Liver (tissue), 3 donors: Measurements from ENCODE around the gene UBE2L5.

Experiments used
- JUND ChIP-seq, 2 donors: IDR thresholded peaks; 2 replicates each; pipeline ENCODE4 v1.6.1; 2016; ENCODE audit warnings: antibody characterized with exemption in 2 of 2
- RAD21 ChIP-seq, 2 donors: IDR thresholded peaks; 2 replicates each; pipeline ENCODE4 v1.6.1; 2016; ENCODE audit warnings: antibody characterized with exemption in 2 of 2, mild to moderate bottlenecking in 2 of 2
- TAF1 ChIP-seq: conservative IDR thresholded peaks from 2 replicates; pipeline ENCODE4 v1.6.1; 2016; ENCODE audit warnings: antibody characterized with exemption, mild to moderate bottlenecking
- YY1 ChIP-seq: IDR thresholded peaks from 2 replicates; pipeline ENCODE4 v1.6.1; 2016; ENCODE audit warnings: antibody characterized with exemption, mild to moderate bottlenecking
- TF ChIP-seq, protein P1 (sequence below): fragments of 150-350 bp; IDR thresholded peaks from 2 replicates; pipeline ENCODE4 v1.5.1; 2017; ENCODE audit warnings: improper control_type of control experiment, low read depth, low read length; ENCODE audit not compliant: missing input control
- TF ChIP-seq, protein P2 (sequence below): IDR thresholded peaks from 2 replicates; pipeline ENCODE4 v1.6.1; 2016; ENCODE audit warnings: antibody characterized with exemption, mild to moderate bottlenecking
- donor health status: healthy.
- donor health status: healthy.

GRCh38 chr13:30473675-30474074 lies 51.4 kb downstream of the UBE2L5 start:
- TF ChIP-seq, protein P1, sequence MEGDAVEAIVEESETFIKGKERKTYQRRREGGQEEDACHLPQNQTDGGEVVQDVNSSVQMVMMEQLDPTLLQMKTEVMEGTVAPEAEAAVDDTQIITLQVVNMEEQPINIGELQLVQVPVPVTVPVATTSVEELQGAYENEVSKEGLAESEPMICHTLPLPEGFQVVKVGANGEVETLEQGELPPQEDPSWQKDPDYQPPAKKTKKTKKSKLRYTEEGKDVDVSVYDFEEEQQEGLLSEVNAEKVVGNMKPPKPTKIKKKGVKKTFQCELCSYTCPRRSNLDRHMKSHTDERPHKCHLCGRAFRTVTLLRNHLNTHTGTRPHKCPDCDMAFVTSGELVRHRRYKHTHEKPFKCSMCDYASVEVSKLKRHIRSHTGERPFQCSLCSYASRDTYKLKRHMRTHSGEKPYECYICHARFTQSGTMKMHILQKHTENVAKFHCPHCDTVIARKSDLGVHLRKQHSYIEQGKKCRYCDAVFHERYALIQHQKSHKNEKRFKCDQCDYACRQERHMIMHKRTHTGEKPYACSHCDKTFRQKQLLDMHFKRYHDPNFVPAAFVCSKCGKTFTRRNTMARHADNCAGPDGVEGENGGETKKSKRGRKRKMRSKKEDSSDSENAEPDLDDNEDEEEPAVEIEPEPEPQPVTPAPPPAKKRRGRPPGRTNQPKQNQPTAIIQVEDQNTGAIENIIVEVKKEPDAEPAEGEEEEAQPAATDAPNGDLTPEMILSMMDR = no peak
- TF ChIP-seq YY1 (no peak), TAF1 (no peak), JUND (IDR thresholded peaks at IDR 0.05) (no peak), RAD21 (IDR thresholded peaks at IDR 0.05) (no peak)
- TF ChIP-seq, protein P2, sequence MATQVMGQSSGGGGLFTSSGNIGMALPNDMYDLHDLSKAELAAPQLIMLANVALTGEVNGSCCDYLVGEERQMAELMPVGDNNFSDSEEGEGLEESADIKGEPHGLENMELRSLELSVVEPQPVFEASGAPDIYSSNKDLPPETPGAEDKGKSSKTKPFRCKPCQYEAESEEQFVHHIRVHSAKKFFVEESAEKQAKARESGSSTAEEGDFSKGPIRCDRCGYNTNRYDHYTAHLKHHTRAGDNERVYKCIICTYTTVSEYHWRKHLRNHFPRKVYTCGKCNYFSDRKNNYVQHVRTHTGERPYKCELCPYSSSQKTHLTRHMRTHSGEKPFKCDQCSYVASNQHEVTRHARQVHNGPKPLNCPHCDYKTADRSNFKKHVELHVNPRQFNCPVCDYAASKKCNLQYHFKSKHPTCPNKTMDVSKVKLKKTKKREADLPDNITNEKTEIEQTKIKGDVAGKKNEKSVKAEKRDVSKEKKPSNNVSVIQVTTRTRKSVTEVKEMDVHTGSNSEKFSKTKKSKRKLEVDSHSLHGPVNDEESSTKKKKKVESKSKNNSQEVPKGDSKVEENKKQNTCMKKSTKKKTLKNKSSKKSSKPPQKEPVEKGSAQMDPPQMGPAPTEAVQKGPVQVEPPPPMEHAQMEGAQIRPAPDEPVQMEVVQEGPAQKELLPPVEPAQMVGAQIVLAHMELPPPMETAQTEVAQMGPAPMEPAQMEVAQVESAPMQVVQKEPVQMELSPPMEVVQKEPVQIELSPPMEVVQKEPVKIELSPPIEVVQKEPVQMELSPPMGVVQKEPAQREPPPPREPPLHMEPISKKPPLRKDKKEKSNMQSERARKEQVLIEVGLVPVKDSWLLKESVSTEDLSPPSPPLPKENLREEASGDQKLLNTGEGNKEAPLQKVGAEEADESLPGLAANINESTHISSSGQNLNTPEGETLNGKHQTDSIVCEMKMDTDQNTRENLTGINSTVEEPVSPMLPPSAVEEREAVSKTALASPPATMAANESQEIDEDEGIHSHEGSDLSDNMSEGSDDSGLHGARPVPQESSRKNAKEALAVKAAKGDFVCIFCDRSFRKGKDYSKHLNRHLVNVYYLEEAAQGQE = no peak
